GM21786 (cell line): Measurements from ENCODE around the gene TRIM9.
A peak's percentile ranks its signal among the peaks of the same experiment; 100 is the strongest.

Experiments
- ATAC-seq: cut with Tn5 transposase; IDR thresholded peaks from one replicate; pipeline ENCODE4 v1.9.1; 2021; ENCODE audit not compliant: unreplicated experiment

TRIM9 gene

DNA sequence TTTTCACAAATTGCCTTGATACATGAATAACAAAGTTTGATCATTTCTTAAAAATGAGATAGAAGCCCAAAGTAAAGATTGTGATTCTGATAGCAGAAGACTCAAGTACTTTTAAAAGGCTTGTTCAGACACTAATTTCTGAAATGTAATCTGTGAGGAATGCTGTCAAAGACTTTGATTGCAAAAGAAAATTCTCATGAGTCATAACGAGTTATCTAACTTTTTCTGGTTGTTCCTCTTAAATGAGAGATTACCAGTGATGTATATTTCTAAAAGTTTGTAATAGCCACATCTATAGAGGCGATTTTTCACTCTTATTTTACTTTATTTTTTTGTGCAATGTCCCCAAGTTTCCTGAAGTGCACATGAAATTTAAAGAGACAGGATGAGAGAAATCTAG is 157.6 kb downstream of the TRIM9 start:
- no peak for ATAC-seq

DNA sequence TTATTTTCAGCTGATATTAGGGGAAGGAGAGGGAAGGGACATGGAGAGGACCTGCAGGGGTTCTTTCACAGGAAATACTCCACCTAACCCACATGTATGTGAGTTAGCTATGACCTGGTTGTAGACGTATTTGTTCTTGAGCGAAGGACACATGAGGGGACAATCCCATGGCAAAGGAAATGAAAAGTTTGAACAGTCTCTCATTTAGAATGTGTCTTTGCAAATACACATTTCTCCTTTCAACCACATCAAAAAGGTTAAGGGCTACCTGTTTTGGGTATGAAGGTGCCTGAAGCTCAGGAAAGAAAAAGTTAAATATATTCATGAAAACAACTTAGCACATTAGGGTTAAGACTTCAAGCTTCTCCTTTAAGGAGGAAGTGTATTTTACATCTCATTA is 158.0 kb downstream of the TRIM9 start:
- no peak for ATAC-seq

DNA sequence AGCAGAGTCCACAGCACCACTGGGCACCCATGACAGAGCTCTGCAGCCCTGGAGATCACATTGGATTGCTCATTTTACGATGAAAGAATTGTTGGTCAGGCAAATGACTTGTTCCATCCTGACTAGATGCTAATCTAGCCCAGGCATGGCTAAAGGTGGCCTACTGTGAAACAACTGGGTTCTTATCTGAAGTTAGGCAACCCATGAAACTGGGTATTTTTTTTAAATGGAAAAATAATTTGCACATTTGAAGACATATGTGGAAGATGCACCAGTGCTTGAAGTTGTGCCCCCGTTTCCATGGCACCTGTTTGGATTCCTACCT is 158.9 kb downstream of the TRIM9 start:
- no peak for ATAC-seq

DNA sequence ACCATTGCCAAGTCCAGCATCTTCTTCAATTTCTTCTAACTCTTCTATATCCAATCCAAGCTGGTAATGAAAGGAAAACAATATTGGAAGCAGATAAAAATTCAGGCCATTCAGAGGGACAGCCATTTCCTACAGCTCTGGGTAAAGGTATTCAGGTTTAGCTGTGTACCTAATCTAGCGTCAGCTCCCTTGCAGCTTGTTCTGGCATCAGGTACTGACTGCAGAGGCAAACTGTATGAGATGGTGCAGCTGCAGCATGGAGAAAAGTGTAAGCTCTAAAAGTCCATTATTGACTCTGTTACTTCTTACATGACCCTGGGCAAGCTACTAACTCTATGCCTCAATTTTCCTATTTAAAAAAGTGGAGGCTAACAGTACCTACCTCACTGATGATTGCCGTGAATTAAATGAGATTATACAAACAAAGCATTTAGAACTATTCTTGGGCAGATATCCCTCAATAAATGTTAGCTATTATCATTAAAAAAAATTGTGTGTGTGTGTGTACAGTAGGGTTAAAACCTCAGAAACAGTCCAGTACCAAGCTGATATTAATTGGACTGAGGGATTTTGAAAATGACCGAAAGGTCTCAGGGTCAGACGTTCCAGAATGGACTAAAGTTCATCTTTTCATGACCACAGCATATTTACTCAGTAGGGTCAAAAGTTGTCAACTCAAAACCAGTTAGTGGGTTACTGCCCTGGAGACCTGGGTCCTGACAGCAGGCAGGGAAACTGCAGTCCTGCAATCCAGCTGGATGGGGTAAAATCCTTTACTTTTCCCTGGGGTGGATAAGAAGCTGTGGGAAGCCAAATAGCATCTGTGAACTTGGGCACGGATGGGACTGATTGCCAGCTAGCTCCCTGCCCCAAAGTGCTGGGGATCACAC is 159.5 kb downstream of the TRIM9 start:
- no peak for ATAC-seq

DNA sequence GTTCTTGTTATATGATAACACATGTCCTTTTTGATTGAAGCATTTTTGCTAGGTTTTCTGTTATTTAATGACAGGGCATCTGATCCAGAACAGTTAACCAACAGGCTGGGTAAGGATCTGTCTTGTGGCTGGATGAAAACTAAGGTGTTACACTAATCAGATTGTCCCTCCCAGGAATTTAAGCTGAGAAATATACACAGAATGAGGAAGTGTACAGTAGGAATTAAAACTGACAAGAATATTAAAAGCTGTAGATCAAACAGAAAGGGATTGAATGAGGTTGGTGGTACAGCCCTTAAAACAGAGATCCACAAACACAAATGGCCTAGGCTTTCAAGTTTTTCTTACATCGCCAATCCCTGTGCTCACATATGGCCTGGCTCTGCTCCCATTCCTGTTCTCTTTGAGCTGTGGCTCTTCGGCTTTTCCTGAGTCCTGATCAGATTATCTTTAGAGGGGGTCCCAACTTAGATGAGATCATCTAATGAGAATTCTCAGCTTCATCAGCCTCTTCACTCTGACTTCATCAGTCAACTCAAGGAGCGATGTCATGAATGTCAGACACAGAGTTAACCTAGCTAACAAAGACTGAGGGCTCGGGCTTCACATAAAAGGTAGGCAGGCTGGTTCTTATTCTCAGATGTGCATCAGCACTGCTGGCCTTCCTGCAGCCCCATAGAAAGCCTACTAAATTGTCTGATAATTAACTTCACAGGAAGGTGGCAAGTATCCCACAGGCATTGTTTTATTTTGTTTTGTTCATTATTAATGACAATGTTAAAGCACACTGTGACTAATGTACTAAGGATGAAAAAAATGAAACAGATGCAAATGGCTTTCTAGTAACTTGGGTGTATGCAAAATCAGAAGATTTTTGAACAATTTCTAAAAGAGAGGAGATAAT is 162.1 kb downstream of the TRIM9 start:
- no peak for ATAC-seq

DNA sequence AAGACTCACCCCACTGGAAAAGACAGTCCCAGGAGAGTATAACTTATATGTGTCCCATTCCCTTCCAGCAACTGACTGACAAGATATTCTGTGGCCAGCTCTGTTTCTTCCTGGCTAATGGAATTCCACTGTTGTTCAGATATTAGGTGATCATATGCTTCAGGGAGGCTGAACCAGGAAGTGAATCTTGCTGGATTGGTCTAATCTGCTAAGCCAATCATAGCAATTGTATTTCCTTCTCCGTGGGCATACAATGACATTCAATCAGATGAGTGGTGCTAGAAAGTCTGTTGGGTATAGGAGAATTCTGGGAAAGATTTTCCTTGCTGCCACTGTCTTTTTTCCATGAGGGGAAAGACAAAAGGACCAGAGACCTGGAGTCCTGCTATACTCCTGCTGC is 162.7 kb downstream of the TRIM9 start:
- ATAC-seq, result no peak

DNA sequence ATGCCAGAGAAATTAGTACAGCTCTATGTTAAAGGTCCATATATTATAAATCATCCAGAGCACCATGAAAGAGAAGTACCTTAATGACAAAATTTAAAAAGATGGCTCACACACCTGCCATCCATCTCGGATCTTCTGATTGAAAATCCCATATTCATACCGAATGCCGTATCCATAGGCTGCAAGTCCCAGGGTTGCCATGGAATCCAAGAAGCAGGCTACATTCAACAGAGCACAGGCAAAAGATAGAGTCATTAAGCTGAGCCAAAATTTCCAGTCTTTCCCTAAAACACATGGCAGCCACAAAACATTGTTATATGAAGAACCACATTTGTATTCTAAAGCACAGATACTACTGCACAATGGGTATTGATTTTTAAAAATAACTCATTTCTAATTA is 163.3 kb downstream of the TRIM9 start:
- ATAC-seq, result no peak

DNA sequence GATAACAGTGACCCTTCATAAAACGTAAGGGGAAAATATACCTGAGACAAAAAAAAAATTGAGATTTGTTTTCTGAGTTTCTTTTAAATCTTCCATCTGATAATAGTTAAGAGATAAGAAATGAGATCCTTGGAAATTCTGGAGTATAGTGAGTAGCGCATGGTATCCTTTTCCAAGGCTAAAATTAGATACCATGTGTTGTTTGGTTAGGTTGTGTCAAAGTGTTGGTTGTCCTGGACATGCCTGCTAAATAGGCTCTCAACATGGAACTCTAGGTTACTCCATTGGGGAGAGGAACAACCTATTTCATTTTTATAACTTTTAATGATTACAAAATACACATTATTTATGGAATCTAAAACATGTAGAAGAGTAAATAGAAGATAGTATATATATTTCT is 165.4 kb downstream of the TRIM9 start:
- ATAC-seq, result no peak

DNA sequence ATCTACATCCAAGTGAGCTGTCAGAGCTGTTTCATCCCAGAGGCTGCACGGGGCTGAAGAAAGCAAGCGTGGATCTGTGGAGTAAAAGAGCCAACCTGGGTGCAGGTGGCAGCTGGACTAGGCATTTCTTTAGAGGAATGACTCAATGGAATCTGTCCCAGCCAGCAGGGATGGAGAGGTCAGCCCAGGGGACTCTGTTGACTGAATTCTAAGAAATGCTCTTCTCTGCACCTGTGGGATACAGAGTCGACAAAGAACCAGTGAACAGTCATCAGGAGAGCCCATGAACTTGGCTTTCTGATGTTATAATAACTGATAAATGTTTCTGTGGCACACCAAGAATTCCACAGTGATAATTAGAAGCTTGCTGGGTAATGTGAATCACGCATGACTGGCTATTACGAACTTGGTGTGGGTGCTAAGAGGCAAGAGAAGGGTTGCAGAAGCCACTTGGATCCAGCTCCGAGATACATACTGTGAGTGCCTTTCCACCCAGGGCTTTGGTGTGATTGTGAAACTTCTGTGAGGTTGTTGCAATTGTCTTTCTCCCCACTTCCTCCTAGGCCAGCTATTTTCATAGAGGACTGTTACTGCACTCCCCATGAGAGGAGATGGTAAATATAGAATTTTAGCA is 166.8 kb downstream of the TRIM9 start:
- peak; percentile 88 for ATAC-seq

DNA sequence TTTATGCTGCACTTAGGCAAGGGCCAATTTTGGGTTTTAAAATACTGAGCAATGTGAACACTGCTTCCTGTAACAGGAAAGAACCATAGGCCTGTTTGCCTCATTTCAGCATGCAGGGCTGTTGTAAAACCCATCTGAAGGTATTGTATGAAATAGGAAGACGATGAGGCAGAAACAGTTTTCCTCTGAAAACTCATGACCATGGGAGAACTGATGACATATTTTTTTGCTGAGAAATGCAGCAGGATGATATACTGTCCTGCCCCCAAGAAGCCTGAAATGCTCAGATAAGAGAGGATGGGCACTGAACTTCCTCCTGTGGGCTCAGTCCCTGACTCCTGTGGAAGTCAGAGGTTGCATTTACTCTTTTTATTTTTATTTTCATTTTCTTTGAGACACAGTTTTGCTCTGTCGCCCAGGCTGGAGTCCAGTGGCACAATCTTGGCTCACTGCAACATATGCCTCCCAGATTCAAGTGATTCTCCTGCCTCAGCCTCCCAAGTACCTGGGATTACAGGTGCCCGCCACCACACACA is 168.0 kb downstream of the TRIM9 start:
- ATAC-seq, result no peak
